Activated T-cell treated with anti-CD3 and anti-CD28 coated beads, Interleukin-2, amount 50 U/mL, for 72 hours (primary cell): ENCODE measurements around the gene UNC13A. TPM values are rescaled to one million over a fixed set of nuclear protein-coding genes. Genes with fewer than 3 reads are reported as not detected.
A peak's percentile ranks its signal among the peaks of the same experiment; 100 is the strongest.

ENCODE experiments used
- ATAC-seq, 2 donors: fragments of 150-1000 bp; cut with Tn5 transposase; replicated peaks in 1 of 2; 2 replicates each; pipeline ENCODE4 v1.10.0; 2021; ENCODE audit warnings: moderate library complexity in 2 of 2, mild to moderate bottlenecking in 1 of 2
- DNase-seq, 2 donors: peaks; one replicate each; pipeline ENCODE4 v3.0.0; 2021 to 2022; ENCODE audit warnings: mixed read lengths in 1 of 2
- H3K27ac Mint-ChIP-seq: one replicate; pipeline ENCODE4 v1.8.0; 2022; ENCODE audit warnings: mild to moderate bottlenecking, moderate library complexity, mixed read lengths
- H3K27me3 Mint-ChIP-seq: one replicate; pipeline ENCODE4 v1.8.0; 2022; ENCODE audit warnings: low read depth, mixed read lengths
- H3K36me3 Mint-ChIP-seq, 2 donors: one replicate each; pipeline ENCODE4 v1.8.0; 2022; ENCODE audit warnings: mixed read lengths in 2 of 2, mild to moderate bottlenecking in 1 of 2; ENCODE audit not compliant: insufficient read depth in 2 of 2
- H3K4me1 Mint-ChIP-seq: one replicate; pipeline ENCODE4 v1.8.0; 2022; ENCODE audit warnings: low read depth, mixed read lengths
- H3K4me3 Mint-ChIP-seq, 2 donors: one replicate each; pipeline ENCODE4 v1.8.0; 2022; ENCODE audit warnings: mild to moderate bottlenecking in 2 of 2, mixed read lengths in 2 of 2, moderate library complexity in 2 of 2
- H3K9me3 Mint-ChIP-seq, 2 donors: one replicate each; pipeline ENCODE4 v1.8.0; 2022; ENCODE audit warnings: mixed read lengths in 2 of 2
- total RNA-seq, 2 donors: library from RNA; stranded (reverse); gene quantifications; one replicate each; pipeline ENCODE4 v1.2.3, GENCODE V29; 2022

Gene UNC13A
- total RNA-seq, 2 donors from 2014 or later: 0.31 to 0.32 TPM

DNA sequence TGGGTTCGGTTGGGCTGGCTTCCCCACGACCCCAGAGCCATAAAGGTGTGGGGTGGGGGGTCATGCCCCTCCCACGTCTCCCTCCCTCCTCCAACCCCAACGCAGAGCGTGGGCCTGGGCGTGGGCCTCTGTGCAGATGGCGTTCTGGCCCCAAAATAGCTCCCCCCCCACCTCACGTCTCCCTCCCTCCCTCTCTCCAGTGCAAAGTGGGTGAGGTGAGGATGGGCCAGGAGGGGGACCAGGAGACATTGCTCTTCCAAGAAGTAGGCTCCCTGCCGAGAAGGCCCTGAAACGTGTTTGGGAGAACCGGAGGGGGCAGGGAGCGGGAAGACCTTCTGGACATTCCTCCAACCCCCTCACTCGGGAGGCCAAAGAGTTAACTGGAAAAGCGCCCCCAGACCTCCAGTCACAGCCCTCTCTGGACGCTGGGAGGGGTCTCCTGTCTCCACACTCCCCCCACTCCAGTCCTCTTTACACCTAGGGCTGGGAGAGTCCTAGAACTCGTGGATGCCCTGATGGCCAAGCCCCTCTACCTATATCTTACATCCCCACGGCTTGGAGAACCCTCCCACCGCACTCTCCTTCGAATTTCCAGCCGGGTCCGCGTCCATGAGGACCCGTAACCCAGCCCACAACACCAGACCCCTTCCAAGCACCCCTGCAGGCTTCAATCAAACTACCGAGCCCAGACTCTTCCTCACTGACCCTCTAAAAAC, 855 bp downstream of the UNC13A start:
- Mint-ChIP-seq H3K27me3 (peaks cover 67% of the 10 kb centered on the region), H3K9me3 (peaks cover 0 to 2% of the 10 kb centered on the region in 2 donors), H3K4me3 (peak overlapping the region in 1 of 2 donors; percentile 45), H3K36me3 (peaks cover 2% of the 10 kb centered on the region in 2 donors), H3K27ac (no peak overlapping the region), H3K4me1 (peaks cover 15% of the 10 kb centered on the region)
- no peak for ATAC-seq
- DNase-seq: no peak

DNA sequence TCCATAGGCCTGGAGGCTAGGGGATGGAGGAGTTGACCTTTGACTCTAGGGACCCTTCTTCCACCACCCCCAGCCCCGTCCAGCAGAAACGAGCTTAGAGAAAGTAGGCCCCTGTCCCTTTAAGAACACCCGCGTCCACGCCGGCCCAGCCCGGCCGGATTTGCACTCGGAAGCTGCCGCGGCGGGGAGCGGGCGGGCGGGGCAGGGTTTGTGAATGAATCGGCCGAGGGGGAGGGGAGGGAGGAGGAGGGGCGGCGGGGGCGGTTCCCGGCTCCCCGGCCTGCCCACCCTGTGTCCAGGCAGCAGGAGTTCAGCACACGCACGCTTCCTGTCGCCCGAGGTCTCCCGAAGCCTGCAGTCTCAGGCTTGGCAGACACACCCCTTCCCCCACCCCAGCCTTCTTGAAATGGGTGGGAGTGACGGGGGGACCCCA, 1.5 kb downstream of the UNC13A start:
- H3K36me3 Mint-ChIP-seq: peaks cover 2% of the 10 kb centered on the region in 2 donors
- peaks cover 15% of the 10 kb centered on the region for H3K4me1 Mint-ChIP-seq
- no peak overlapping the region for H3K27ac Mint-ChIP-seq
- ATAC-seq (no peak), DNase-seq (no peak)
- H3K9me3 Mint-ChIP-seq: peaks cover 0 to 2% of the 10 kb centered on the region in 2 donors
- peaks cover 71% of the 10 kb centered on the region for H3K27me3 Mint-ChIP-seq
- H3K4me3 Mint-ChIP-seq: no peak overlapping the region

DNA sequence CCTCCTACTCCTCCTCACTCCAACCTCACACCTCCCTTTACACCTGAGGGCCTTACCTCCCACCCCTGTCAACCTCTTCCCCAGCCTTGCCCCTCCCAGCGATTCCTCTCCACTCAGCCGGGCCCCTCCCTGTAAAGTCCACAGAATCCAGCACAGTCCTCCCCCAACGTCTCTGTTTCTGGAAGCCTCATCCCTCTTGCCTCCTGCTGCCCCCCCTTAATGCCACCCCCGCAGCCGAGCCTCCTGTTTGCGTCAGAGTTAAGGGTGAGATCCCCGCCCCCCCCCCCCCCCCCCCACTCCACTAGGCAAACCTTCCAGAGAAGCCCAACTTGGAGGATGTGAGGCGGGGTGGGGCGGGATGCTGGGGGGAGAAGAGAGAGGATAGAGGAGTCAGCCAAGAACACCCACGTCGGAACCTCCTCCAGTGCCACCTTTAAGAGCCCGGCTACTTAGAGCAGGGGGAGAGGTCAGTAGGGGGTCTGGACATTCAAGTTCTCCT, 2.1 kb downstream of the UNC13A start:
- H3K4me3 Mint-ChIP-seq: no peak overlapping the region
- H3K9me3 Mint-ChIP-seq: peaks cover 0 to 2% of the 10 kb centered on the region in 2 donors
- ATAC-seq: no peak
- peaks cover 2% of the 10 kb centered on the region in 2 donors for H3K36me3 Mint-ChIP-seq
- H3K27ac Mint-ChIP-seq: no peak overlapping the region
- peaks cover 18% of the 10 kb centered on the region for H3K4me1 Mint-ChIP-seq
- no peak for DNase-seq
- peaks cover 76% of the 10 kb centered on the region for H3K27me3 Mint-ChIP-seq

DNA sequence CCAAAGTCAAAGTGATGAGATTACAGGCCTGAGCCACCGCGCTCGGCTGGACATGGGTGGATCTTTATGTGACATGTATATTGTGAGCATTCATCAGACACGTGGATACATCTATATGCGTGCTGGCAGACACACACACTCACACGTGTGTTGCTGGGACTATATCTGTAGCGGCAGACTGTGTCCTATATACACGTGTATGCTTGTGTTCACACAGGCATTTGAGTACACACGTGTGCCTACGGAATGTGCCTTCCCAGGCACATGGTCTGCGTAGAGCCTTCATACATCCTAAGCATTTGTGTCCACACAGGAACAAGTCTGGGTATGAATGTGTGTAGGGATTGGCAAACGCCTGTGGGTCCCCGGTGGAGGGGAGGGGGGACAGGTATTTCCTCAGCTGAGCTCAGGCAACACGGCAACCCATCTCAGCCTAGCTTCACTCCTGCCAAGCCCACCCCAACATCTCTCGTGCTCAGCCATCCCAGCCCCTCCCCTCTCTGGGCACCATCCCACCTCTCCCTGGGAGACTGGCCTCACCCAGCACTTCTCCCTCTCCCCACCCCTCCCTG, 2.6 kb downstream of the UNC13A start:
- Mint-ChIP-seq H3K4me1 (peaks cover 23% of the 10 kb centered on the region), H3K36me3 (peaks cover 2% of the 10 kb centered on the region in 2 donors), H3K9me3 (peaks cover 0 to 2% of the 10 kb centered on the region in 2 donors), H3K27ac (no peak overlapping the region), H3K4me3 (no peak overlapping the region), H3K27me3 (peaks cover 76% of the 10 kb centered on the region)
- DNase-seq (no peak), ATAC-seq (no peak)

DNA sequence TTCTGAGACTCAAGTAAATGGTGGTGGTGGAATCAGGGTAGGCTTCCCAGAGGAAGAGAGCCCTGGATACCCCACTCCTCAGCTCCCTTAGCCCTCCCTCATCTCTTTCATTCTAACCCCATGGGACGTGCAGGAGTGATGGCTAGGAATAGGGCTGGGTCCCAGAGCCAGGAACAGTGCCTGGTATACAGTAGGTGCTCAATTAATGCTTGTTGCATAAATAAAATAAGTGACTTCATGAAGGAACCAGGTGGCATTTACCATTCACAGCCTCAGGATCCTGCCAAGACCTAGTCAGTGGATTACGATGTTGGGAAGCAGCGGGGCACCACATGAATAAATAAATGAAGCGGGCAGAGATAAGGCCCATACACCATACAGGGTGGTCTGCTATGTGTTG, 3.9 kb downstream of the UNC13A start:
- peaks cover 2% of the 10 kb centered on the region in 2 donors for H3K36me3 Mint-ChIP-seq
- H3K4me3 Mint-ChIP-seq: no peak overlapping the region
- peaks cover 29% of the 10 kb centered on the region for H3K4me1 Mint-ChIP-seq
- no peak for DNase-seq
- peaks cover 0 to 2% of the 10 kb centered on the region in 2 donors for H3K9me3 Mint-ChIP-seq
- peaks cover 85% of the 10 kb centered on the region for H3K27me3 Mint-ChIP-seq
- ATAC-seq: no peak
- H3K27ac Mint-ChIP-seq: no peak overlapping the region

DNA sequence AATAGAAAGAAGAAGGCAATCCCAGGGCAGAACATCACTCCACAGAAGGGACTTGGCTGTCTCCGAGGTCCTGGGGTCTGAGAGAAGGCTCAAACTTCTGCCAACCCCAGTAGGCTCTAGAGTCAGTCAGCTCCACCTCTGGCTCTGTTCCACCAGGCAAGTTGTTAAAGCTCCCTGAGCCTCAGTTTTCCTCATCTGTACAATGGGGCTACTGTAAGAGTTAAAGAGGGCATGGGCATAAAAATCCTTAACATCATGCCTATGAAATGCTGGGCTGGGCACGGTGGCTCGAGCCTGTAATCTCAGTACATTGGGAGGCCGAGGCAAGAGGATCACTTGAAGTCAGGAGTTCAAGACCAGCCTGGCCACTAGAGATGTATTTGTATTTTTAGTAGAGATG, 5.1 kb downstream of the UNC13A start:
- DNase-seq (no peak), ATAC-seq (no peak)
- H3K4me1 Mint-ChIP-seq: peaks cover 24% of the 10 kb centered on the region
- H3K36me3 Mint-ChIP-seq: no peaks in the 10 kb centered on the region
- peaks cover 84% of the 10 kb centered on the region for H3K27me3 Mint-ChIP-seq
- H3K4me3 Mint-ChIP-seq: no peak overlapping the region
- H3K27ac Mint-ChIP-seq: no peak overlapping the region
- H3K9me3 Mint-ChIP-seq: no peaks in the 10 kb centered on the region

DNA sequence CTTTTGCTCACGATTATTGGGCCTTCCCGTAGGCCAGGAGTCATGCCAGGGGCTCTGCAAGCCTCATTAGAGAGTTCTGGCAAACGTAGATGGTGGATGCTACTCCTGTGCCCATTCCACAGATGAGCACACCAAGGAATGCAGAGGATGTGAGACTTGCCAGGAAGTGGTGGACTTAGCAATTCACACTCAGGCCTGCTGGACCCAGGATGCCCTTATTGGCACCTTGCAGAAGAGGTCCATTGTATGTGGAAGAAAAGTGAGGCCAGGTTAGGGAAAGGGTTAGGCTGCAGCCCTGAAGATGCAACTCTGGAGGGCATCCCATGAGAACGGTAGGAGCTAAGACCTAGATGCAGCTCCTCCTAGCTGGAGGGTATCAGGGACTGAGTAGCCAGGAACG, 5.9 kb downstream of the UNC13A start:
- DNase-seq (no peak), ATAC-seq (no peak)
- Mint-ChIP-seq H3K9me3 (no peaks in the 10 kb centered on the region), H3K4me3 (no peak overlapping the region), H3K27ac (no peak overlapping the region), H3K4me1 (peaks cover 18% of the 10 kb centered on the region), H3K36me3 (no peaks in the 10 kb centered on the region), H3K27me3 (peaks cover 84% of the 10 kb centered on the region)

DNA sequence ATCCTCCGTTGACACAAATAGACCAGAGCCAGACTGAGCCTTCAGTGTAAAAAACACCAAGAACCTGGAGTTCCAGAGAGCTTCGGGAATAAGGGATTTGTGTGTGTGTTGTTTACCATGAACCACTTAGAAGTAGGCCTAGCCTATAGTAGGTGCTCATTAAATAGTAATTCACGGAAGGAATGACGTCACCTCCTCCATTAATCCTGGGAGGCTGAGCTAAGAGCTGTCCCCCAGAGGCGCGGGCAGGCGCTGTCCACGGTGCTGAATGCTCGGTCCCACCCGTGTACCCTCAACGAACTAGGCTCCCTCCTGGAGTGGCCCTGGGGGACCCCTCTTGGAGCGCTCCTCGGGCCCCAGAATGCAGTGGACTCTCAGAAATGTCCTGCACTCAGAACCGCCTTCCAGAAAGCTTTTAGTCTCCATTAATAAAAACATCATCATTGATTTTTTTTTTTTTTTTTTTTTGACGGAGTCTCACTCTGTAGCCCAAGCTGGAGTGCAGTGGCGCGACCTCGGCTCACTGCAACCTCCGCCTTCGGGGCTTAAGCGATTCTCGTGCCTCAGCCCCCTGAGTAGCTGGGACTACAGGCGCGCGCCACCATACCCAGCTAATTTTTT, 6.5 kb downstream of the UNC13A start:
- Mint-ChIP-seq H3K4me3 (no peak overlapping the region), H3K27me3 (peaks cover 85% of the 10 kb centered on the region), H3K9me3 (no peaks in the 10 kb centered on the region), H3K27ac (no peak overlapping the region), H3K36me3 (no peaks in the 10 kb centered on the region), H3K4me1 (peaks cover 14% of the 10 kb centered on the region)
- DNase-seq (peak; percentile 33 to 43), ATAC-seq (no peak)

DNA sequence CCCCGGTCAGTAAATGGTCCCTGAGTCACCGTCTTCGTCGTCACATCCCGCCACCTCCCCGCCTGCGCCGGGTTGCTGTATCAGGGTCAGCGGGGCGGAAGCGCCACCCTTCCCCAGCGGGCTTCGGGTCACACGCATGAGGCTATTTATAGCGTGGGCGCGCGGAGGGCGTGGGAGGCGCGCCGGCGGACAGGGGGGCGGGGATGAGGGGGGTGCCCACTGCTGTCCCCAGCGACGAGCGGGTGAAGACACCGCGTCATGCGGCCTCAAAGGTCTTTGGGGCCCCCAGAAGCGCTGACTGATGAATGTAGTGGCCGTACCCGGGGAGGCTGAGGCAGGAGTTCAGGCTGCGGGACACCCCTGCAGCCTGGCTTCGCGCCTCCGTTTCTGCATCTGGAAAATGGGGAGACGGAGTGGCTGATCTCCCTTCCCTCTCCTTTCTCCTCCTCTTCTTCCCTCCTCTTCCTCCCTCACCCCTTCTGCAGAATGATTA, 7.9 kb downstream of the UNC13A start:
- peak; percentile 89 to 98 for ATAC-seq
- Mint-ChIP-seq H3K9me3 (no peaks in the 10 kb centered on the region), H3K27me3 (peaks cover 75% of the 10 kb centered on the region), H3K36me3 (no peaks in the 10 kb centered on the region), H3K4me3 (peak overlapping the region; percentile 36 to 69), H3K27ac (no peak overlapping the region), H3K4me1 (peaks cover 14% of the 10 kb centered on the region)
- DNase-seq: peak; percentile 57 to 70

DNA sequence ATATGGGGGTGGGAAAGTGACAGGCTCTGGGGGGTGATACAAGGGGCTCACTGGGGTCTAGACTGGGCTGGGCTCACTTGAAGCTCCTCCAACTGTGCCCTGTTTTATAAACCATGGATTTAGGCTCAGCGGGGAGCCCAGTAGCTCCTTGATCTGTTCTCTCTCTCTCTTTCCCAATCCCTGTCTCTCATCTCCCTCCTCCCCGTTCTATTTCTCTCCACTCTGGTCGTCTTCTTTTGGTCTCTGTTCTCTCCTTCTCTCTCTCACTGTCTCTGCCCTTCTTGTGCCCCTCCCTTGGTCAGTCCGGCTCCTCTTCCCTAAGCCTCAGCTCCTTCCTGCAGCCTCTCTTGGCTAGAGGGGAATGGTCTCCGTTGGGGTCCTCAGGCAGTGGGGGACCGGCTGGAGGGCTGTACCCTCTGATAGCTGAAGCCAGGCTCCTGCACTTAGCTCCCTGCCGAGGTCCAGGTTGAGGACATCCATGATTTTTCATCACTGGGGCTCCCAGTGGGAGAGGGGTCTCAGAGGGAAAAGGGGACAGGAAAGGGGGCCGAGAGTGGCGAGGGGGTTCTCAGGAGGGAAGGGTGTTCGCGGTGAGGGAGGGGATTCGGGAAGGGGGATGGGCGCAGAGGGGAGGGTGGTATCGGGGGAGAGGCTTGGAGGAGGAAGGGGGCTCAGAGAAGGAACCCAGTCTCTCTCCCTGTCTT, 8.5 kb downstream of the UNC13A start:
- Mint-ChIP-seq H3K4me1 (peaks cover 14% of the 10 kb centered on the region), H3K27ac (no peak overlapping the region), H3K4me3 (peak overlapping the region; percentile 36 to 69), H3K27me3 (peaks cover 69% of the 10 kb centered on the region), H3K36me3 (no peaks in the 10 kb centered on the region), H3K9me3 (no peaks in the 10 kb centered on the region)
- ATAC-seq (no peak), DNase-seq (no peak)

DNA sequence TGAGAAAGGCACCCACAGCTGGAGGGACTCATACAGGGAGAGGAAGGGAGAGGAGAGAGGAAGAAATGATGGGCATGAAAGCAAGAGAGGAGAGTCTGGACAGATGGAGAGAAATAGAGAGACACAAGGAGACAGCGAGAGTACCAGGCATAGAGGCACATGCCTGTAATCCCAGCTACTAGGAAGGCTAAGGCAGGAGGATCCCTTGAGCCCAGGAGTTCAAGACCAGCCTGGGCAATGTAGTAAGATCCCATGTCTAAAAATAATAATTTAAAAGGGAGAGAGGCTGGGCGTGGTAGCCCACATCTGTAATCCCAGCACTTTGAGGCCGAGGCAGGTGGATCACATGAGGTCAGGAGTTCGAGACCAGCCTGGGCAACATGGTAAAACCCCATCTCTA, 9.3 kb downstream of the UNC13A start:
- Mint-ChIP-seq H3K4me1 (peaks cover 14% of the 10 kb centered on the region), H3K27ac (no peak overlapping the region), H3K27me3 (peaks cover 68% of the 10 kb centered on the region)

DNA sequence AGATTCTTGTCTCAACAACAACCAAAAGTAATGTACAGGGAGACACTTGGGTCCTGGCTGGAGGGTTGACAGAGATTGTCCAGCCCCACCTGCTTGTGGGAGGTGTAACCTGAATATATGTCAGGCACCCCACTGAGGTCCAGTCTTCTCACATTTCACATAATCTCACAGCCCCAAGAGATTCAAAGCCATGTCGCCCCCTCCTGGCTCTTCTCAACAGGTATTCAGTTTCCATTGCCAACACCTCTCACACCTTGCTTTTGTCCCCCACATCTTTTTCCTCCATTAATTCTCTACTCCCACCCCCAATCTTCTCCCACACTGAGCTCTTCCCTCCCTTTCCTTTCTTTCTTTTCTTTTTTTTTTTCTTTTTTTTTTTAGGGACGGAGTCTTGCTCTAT, 11.2 kb downstream of the UNC13A start:
- H3K27ac Mint-ChIP-seq: no peak overlapping the region
- no peak overlapping the region for H3K4me3 Mint-ChIP-seq
- peaks cover 50% of the 10 kb centered on the region for H3K27me3 Mint-ChIP-seq
- H3K36me3 Mint-ChIP-seq: no peaks in the 10 kb centered on the region
- peaks cover under 1% of the 10 kb centered on the region in 2 donors for H3K9me3 Mint-ChIP-seq
- no peak for DNase-seq
- no peak for ATAC-seq
- peaks cover 14% of the 10 kb centered on the region for H3K4me1 Mint-ChIP-seq

More for the DNA sequence above, 9.3 kb downstream of the UNC13A start:
- H3K9me3 Mint-ChIP-seq: no peaks in the 10 kb centered on the region
- H3K36me3 Mint-ChIP-seq: no peaks in the 10 kb centered on the region
- no peak for DNase-seq
- H3K4me3 Mint-ChIP-seq: no peak overlapping the region
- no peak for ATAC-seq

DNA sequence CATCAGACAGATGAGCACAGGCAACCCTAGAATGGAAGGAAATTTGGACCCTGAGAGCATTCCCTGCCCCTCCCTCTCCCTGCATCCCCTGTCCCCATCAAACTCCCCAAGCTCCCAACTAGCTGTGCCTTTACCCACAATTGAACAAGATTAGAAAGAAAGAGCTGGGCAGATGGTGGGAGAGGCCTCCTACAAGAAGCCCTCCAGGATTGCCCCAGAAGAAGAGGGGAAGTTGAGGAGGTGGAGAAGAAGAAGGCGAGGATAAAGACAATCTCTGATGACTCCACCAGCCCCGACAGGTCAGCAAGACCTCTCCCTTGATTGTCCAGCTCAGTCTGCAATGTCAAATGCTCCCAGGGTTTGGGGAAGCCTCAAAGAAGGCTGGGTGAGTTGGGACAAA, 11.9 kb downstream of the UNC13A start:
- no peak overlapping the region for H3K4me3 Mint-ChIP-seq

More for the DNA sequence above, 11.9 kb downstream of the UNC13A start:
- Mint-ChIP-seq H3K27ac (no peak overlapping the region), H3K9me3 (peaks cover 1 to 2% of the 10 kb centered on the region in 2 donors), H3K27me3 (peaks cover 47% of the 10 kb centered on the region), H3K36me3 (no peaks in the 10 kb centered on the region), H3K4me1 (peaks cover 14% of the 10 kb centered on the region)
- no peak for DNase-seq
- ATAC-seq: no peak
